Gastrocnemius medialis (tissue), 4 donors: ENCODE results near the gene BHMT2.

Experiments
- POLR2A ChIP-seq, 2 donors: fragments of 450-650 bp; IDR thresholded peaks; one replicate each; pipeline ENCODE4 v1.6.1; 2017; ENCODE audit warnings: antibody characterized with exemption in 2 of 2, mild to moderate bottlenecking in 2 of 2, moderate library complexity in 2 of 2
- TF ChIP-seq, protein P1 (sequence below), 5 experiments: fragments of 450-650 bp in 3 of 5; fragments of 200-600 bp in 2 of 5; sonication (generic) in 2 of 5; IDR thresholded peaks in 4 of 5; conservative IDR thresholded peaks in 1 of 5; 1 replicate in 4 of 5; 2 replicates in 1 of 5; pipeline ENCODE4 v1.5.1; 2016 to 2019; ENCODE audit warnings: antibody characterized with exemption in 5 of 5, mild to moderate bottlenecking in 3 of 5, moderate library complexity in 3 of 5

DNA sequence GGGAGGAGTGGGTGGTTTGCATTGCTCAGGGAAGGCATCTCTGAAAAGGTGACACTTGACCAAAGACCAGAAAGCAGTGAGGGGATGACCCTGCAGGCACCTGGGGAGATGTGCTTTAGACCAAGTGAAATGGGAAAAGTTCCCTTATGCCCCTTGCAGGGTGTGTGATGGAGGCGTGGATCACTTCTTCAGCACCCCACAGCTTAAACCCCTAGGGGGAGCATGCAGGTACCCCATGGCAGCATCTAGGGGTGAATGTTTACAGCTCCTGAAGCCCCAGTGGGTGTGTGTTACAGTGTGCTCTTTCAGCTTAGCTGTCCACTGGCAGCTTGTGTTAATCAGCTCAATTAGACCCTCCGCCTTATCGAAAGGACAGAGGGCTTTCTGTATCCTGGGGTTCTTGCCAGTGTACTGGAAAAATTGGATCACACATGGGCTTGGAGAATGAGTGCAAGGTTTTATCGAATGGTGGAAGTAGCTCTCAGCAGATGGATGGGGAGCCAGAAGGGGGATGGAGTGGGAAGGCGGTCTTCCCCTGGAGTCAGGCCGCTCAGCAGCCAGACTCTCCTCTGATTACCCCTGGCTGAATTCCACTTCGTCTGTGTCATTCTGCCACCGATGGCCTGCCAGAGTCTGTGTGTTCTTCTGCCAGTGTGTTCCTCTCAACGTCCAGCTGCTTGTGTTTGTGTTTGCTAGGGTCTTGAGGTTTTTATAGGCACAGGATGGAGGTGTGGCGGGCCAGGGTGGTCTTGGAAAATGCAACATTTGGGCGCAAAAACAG is 6.3 kb downstream of the BHMT2 start:
- TF ChIP-seq, protein P1, sequence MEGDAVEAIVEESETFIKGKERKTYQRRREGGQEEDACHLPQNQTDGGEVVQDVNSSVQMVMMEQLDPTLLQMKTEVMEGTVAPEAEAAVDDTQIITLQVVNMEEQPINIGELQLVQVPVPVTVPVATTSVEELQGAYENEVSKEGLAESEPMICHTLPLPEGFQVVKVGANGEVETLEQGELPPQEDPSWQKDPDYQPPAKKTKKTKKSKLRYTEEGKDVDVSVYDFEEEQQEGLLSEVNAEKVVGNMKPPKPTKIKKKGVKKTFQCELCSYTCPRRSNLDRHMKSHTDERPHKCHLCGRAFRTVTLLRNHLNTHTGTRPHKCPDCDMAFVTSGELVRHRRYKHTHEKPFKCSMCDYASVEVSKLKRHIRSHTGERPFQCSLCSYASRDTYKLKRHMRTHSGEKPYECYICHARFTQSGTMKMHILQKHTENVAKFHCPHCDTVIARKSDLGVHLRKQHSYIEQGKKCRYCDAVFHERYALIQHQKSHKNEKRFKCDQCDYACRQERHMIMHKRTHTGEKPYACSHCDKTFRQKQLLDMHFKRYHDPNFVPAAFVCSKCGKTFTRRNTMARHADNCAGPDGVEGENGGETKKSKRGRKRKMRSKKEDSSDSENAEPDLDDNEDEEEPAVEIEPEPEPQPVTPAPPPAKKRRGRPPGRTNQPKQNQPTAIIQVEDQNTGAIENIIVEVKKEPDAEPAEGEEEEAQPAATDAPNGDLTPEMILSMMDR (IDR thresholded peaks at IDR 0.05 in 4 of 5, conservative IDR thresholded peaks at IDR 0.05 in 1 of 5) = no peak
- TF ChIP-seq POLR2A (IDR thresholded peaks at IDR 0.05) = no peak
